HEK293 (cell line): Measurements from ENCODE around the gene LRP1-AS.
A peak's percentile ranks its signal among the peaks of the same experiment; 100 is the strongest.

Source experiments
- CTCF ChIA-PET: fragments of 350-600 bp; formaldehyde crosslinking; extraction: SDS; loops from one replicate; lab custom pipeline; 2021; ENCODE audit warnings: antibody characterized with exemption; lab: Yijun Ruan, JAX
- POLR2A ChIA-PET: fragments of 300-600 bp; formaldehyde crosslinking; extraction: SDS; loops from one replicate; lab custom pipeline; 2020; ENCODE audit warnings: antibody characterized with exemption, inconsistent platforms; lab: Yijun Ruan, JAX
- H3K27ac ChIP-seq: fragments of 200-500 bp; sonication (Bioruptor generic); 2 replicates; pipeline ENCODE4 v1.5.1; 2014; ENCODE audit warnings: low read depth, low read length, control low read depth, inconsistent platforms; ENCODE audit errors: extremely low read depth
- H3K36me3 ChIP-seq, 2 experiments: fragments of 200-500 bp in 1 of 2; sonication (Bioruptor generic) in 1 of 2; 1 replicate in 1 of 2; 2 replicates in 1 of 2; pipeline ENCODE4 v1.5.1; 2014 to 2017; ENCODE audit warnings: inconsistent platforms in 2 of 2, low read length in 2 of 2; ENCODE audit not compliant: control insufficient read depth in 2 of 2, insufficient read depth in 1 of 2
- H3K4me1 ChIP-seq: fragments of 200-500 bp; sonication (Bioruptor generic); 2 replicates; pipeline ENCODE4 v1.5.1; 2014; ENCODE audit warnings: mild to moderate bottlenecking, low read length, inconsistent platforms; ENCODE audit not compliant: control insufficient read depth, insufficient read depth
- H3K4me3 ChIP-seq: 2 replicates; pipeline ENCODE4 v1.5.1; 2011; ENCODE audit warnings: low read depth, mild to moderate bottlenecking, control low read depth, low read length, moderate library complexity
- H3K9me3 ChIP-seq: fragments of 200-500 bp; sonication (Bioruptor generic); 2 replicates; pipeline ENCODE4 v1.5.1; 2014; ENCODE audit warnings: low read depth, low read length, inconsistent platforms; ENCODE audit not compliant: control insufficient read depth, insufficient read depth
- IKZF3 ChIP-seq: fragments of 450-650 bp; IDR thresholded peaks from 2 replicates; pipeline ENCODE4 v1.5.0; 2018; ENCODE audit warnings: missing biosample characterization, mild to moderate bottlenecking, missing genetic modification characterization, moderate library complexity
- KLF1 ChIP-seq: fragments of 450-650 bp; formaldehyde crosslinking; IDR thresholded peaks from 2 replicates; pipeline ENCODE4 v1.5.1; 2016; ENCODE audit warnings: missing biosample characterization, missing genetic modification characterization
- SP7 ChIP-seq: fragments of 450-650 bp; formaldehyde crosslinking; IDR thresholded peaks from 2 replicates; pipeline ENCODE4 v1.5.1; 2016; ENCODE audit warnings: missing biosample characterization, missing genetic modification characterization
- ZFP3 ChIP-seq: fragments of 450-650 bp; formaldehyde crosslinking; IDR thresholded peaks from 2 replicates; pipeline ENCODE4 v1.5.1; 2016; ENCODE audit warnings: low read depth, missing biosample characterization, missing genetic modification characterization
- ZNF138 ChIP-seq: fragments of 450-650 bp; formaldehyde crosslinking; IDR thresholded peaks from 2 replicates; pipeline ENCODE4 v1.5.1; 2016; ENCODE audit warnings: missing biosample characterization, missing genetic modification characterization, borderline replicate concordance
- ZNF19 ChIP-seq: fragments of 450-650 bp; formaldehyde crosslinking; IDR thresholded peaks from 2 replicates; pipeline ENCODE4; 2016; ENCODE audit warnings: missing biosample characterization, missing genetic modification characterization, low read depth
- ZNF423 ChIP-seq: fragments of 450-650 bp; formaldehyde crosslinking; IDR thresholded peaks from 2 replicates; pipeline ENCODE4 v1.5.1; 2016; ENCODE audit warnings: missing biosample characterization, missing genetic modification characterization
- ZNF544 ChIP-seq: fragments of 450-650 bp; formaldehyde crosslinking; IDR thresholded peaks from 2 replicates; pipeline ENCODE4 v1.5.0; 2017; ENCODE audit warnings: missing biosample characterization, missing genetic modification characterization
- TF ChIP-seq, protein P1 (sequence below): fragments of 450-650 bp; formaldehyde crosslinking; conservative IDR thresholded peaks from 2 replicates; pipeline ENCODE4 v1.5.1; 2016; ENCODE audit warnings: low read depth, missing biosample characterization, missing genetic modification characterization
- TF ChIP-seq, protein P2 (sequence below): fragments of 450-650 bp; formaldehyde crosslinking; IDR thresholded peaks from 2 replicates; pipeline ENCODE4 v1.5.1; 2016; ENCODE audit warnings: missing biosample characterization, missing genetic modification characterization
- TF ChIP-seq, protein P3 (sequence below): fragments of 450-650 bp; formaldehyde crosslinking; IDR thresholded peaks from 2 replicates; pipeline ENCODE4 v1.5.1; 2016; ENCODE audit warnings: missing biosample characterization, missing genetic modification characterization
- TF ChIP-seq, protein P4 (sequence below): fragments of 450-650 bp; formaldehyde crosslinking; IDR thresholded peaks from 2 replicates; pipeline ENCODE4 v1.5.1; 2016; ENCODE audit warnings: missing biosample characterization, missing genetic modification characterization
- TF ChIP-seq, protein P5 (sequence below): fragments of 450-650 bp; formaldehyde crosslinking; IDR thresholded peaks from 2 replicates; pipeline ENCODE4 v1.5.1; 2016; ENCODE audit warnings: missing biosample characterization, missing genetic modification characterization, low read depth

LRP1-AS gene

DNA sequence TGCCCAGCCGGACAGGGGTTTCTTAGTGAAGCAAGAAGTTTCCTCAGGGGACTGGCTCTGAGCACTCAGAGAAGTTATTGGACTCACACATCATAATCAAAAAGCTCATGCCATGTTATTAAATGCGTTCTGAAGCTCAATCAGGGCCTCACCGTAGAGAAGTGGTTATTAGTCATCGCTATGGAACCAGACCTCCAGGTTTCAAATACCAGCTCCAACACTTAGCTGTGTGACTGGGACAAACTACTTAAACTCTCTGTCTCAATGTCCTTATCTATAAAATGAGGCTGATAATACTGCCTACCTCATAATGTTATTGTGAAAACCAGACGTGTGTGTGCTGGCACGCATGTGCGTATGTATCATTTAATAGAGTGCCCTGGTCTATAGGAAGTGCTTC lies 43.6 kb downstream of the LRP1-AS start:
- POLR2A ChIA-PET, result interaction anchor here (1.5 to 1.7 kb wide), 2 partner anchors 7 to 25 kb away, joined by 3 to 4 read pairs; partner anchors contain the start of genes NEMP1 and STAT6
- H3K27ac ChIP-seq, result no peak overlapping the region
- TF ChIP-seq, protein P1, sequence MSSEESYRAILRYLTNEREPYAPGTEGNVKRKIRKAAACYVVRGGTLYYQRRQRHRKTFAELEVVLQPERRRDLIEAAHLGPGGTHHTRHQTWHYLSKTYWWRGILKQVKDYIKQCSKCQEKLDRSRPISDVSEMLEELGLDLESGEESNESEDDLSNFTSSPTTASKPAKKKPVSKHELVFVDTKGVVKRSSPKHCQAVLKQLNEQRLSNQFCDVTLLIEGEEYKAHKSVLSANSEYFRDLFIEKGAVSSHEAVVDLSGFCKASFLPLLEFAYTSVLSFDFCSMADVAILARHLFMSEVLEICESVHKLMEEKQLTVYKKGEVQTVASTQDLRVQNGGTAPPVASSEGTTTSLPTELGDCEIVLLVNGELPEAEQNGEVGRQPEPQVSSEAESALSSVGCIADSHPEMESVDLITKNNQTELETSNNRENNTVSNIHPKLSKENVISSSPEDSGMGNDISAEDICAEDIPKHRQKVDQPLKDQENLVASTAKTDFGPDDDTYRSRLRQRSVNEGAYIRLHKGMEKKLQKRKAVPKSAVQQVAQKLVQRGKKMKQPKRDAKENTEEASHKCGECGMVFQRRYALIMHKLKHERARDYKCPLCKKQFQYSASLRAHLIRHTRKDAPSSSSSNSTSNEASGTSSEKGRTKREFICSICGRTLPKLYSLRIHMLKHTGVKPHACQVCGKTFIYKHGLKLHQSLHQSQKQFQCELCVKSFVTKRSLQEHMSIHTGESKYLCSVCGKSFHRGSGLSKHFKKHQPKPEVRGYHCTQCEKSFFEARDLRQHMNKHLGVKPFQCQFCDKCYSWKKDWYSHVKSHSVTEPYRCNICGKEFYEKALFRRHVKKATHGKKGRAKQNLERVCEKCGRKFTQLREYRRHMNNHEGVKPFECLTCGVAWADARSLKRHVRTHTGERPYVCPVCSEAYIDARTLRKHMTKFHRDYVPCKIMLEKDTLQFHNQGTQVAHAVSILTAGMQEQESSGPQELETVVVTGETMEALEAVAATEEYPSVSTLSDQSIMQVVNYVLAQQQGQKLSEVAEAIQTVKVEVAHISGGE, result no peak
- TF ChIP-seq ZNF423 (tag by site-specific recombination) (no peak), ZNF544 (tag by site-specific recombination) (no peak), SP7 (tag by site-specific recombination) (peak; percentile 81), ZNF138 (tag by site-specific recombination) (no peak), ZNF19 (tag by site-specific recombination) (no peak), IKZF3 (tag by site-specific recombination) (no peak)
- TF ChIP-seq, protein P2, sequence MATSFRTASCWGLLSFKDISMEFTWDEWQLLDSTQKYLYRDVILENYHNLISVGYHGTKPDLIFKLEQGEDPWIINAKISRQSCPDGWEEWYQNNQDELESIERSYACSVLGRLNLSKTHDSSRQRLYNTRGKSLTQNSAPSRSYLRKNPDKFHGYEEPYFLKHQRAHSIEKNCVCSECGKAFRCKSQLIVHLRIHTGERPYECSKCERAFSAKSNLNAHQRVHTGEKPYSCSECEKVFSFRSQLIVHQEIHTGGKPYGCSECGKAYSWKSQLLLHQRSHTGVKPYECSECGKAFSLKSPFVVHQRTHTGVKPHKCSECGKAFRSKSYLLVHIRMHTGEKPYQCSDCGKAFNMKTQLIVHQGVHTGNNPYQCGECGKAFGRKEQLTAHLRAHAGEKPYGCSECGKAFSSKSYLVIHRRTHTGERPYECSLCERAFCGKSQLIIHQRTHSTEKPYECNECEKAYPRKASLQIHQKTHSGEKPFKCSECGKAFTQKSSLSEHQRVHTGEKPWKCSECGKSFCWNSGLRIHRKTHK (tag by site-specific recombination), result no peak
- TF ChIP-seq, all 188 proteins: peak for 1
- CTCF ChIA-PET, result interaction anchor here (0.5 to 2.2 kb wide), 5 partner anchors 8 to 104 kb away, joined by 3 to 10 read pairs (median 8); no protein-coding TSS in a partner anchor
- Histone ChIP-seq H3K9me3 (no peaks in the 10 kb centered on the region), H3K4me1 (no peaks in the 10 kb centered on the region), H3K36me3 (peaks cover 0 to 22% of the 10 kb centered on the region in 2 experiments; a peak in 1 of 3 replicates), H3K4me3 (no peak overlapping the region)

DNA sequence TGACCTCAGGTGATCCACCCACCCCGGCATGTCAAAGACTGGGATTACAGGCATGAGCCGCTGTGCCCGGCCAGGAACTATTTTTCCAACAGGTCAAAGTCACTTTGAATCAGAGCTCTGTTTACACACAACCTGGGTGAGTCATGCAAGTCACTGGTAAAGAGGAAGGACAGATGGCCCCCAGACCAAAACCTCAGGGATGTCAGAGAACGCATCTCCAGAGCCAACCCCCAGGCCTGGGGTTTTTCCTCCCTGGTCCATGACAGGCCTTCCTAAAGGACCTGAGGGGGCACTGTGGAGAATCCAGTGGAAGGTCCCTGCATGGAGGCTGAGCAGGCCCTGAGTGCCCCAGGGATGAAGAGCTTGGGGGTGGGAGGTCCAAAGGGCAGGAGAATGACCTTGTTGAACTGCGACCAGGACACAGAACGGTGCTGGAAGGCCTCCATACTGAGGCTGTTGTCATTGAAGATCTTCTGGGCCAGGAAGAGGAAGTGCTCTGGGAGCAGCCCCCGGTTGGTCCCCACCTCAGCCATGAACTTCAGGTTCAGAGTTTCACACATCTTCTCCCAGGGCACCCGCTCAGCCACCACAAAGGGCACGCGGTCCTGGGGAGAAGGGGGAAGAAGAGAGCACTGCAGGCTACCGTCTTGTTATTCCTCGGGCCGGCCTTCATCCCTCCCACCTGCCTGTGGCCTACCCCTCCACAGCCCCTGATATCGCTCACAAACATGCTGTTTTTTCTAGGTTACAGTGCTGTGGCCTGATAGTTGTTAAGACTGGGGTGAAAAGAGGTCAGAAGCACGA lies 45.3 kb downstream of the LRP1-AS start:
- H3K36me3 ChIP-seq, result peaks cover 0 to 26% of the 10 kb centered on the region in 2 experiments; a peak in 1 of 3 replicates
- H3K27ac ChIP-seq, result no peak overlapping the region
- no peaks in the 10 kb centered on the region for H3K4me1 ChIP-seq

More for the DNA sequence above, 45.3 kb downstream of the LRP1-AS start:
- TF ChIP-seq, protein P3, sequence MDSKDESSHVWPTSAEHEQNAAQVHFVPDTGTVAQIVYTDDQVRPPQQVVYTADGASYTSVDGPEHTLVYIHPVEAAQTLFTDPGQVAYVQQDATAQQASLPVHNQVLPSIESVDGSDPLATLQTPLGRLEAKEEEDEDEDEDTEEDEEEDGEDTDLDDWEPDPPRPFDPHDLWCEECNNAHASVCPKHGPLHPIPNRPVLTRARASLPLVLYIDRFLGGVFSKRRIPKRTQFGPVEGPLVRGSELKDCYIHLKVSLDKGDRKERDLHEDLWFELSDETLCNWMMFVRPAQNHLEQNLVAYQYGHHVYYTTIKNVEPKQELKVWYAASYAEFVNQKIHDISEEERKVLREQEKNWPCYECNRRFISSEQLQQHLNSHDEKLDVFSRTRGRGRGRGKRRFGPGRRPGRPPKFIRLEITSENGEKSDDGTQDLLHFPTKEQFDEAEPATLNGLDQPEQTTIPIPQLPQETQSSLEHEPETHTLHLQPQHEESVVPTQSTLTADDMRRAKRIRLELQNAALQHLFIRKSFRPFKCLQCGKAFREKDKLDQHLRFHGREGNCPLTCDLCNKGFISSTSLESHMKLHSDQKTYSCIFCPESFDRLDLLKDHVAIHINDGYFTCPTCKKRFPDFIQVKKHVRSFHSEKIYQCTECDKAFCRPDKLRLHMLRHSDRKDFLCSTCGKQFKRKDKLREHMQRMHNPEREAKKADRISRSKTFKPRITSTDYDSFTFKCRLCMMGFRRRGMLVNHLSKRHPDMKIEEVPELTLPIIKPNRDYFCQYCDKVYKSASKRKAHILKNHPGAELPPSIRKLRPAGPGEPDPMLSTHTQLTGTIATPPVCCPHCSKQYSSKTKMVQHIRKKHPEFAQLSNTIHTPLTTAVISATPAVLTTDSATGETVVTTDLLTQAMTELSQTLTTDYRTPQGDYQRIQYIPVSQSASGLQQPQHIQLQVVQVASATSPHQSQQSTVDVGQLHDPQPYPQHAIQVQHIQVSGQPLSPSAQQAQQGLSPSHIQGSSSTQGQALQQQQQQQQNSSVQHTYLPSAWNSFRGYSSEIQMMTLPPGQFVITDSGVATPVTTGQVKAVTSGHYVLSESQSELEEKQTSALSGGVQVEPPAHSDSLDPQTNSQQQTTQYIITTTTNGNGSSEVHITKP, result no peak
- TF ChIP-seq, protein P4, sequence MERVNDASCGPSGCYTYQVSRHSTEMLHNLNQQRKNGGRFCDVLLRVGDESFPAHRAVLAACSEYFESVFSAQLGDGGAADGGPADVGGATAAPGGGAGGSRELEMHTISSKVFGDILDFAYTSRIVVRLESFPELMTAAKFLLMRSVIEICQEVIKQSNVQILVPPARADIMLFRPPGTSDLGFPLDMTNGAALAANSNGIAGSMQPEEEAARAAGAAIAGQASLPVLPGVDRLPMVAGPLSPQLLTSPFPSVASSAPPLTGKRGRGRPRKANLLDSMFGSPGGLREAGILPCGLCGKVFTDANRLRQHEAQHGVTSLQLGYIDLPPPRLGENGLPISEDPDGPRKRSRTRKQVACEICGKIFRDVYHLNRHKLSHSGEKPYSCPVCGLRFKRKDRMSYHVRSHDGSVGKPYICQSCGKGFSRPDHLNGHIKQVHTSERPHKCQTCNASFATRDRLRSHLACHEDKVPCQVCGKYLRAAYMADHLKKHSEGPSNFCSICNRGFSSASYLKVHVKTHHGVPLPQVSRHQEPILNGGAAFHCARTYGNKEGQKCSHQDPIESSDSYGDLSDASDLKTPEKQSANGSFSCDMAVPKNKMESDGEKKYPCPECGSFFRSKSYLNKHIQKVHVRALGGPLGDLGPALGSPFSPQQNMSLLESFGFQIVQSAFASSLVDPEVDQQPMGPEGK (tag by site-specific recombination), result no peak
- TF ChIP-seq KLF1 (tag by site-specific recombination) (no peak), ZFP3 (no peak)
- TF ChIP-seq, protein P5, sequence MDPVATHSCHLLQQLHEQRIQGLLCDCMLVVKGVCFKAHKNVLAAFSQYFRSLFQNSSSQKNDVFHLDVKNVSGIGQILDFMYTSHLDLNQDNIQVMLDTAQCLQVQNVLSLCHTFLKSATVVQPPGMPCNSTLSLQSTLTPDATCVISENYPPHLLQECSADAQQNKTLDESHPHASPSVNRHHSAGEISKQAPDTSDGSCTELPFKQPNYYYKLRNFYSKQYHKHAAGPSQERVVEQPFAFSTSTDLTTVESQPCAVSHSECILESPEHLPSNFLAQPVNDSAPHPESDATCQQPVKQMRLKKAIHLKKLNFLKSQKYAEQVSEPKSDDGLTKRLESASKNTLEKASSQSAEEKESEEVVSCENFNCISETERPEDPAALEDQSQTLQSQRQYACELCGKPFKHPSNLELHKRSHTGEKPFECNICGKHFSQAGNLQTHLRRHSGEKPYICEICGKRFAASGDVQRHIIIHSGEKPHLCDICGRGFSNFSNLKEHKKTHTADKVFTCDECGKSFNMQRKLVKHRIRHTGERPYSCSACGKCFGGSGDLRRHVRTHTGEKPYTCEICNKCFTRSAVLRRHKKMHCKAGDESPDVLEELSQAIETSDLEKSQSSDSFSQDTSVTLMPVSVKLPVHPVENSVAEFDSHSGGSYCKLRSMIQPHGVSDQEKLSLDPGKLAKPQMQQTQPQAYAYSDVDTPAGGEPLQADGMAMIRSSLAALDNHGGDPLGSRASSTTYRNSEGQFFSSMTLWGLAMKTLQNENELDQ, result no peak
- POLR2A ChIA-PET, result interaction anchor here (0.6 kb wide), 1 partner anchor 29 kb away, joined by 3 read pairs; no protein-coding TSS in a partner anchor
- H3K4me3 ChIP-seq, result no peak overlapping the region
- H3K9me3 ChIP-seq, result no peaks in the 10 kb centered on the region
- CTCF ChIA-PET, result interaction anchor here (0.8 to 2.2 kb wide), 5 partner anchors 9 to 33 kb away, joined by 3 to 10 read pairs (median 7); partner anchors contain the start of gene STAT6
